GM23338 (cell line): Measurements from ENCODE around the gene CR2. TPM values are rescaled to one million over a fixed set of nuclear protein-coding genes. Genes with fewer than 3 reads are reported as not detected.

Experiments
- ATAC-seq: fragments of 200-7000 bp; cut with Tn5 transposase; 3 replicates; pipeline ENCODE4 v1.9.1; 2020
- DNase-seq: peaks from one replicate; pipeline ENCODE4 v3.0.0-alpha.2; 2015; ENCODE audit warnings: low spot score
- H2AFZ ChIP-seq: fragments of 200-600 bp; sonication (generic); 2 replicates; pipeline ENCODE4 v1.8.0; 2016; ENCODE audit warnings: antibody characterized with exemption, mild to moderate bottlenecking, moderate library complexity
- H3F3A ChIP-seq: fragments of 200-600 bp; sonication (generic); replicated peaks from 2 replicates; pipeline ENCODE4 v1.8.0; 2017; ENCODE audit warnings: antibody characterized with exemption, mixed run types, low read depth
- H3K27ac ChIP-seq: fragments of 200-600 bp; sonication (generic); 2 replicates; pipeline ENCODE4 v1.6.1; 2016; ENCODE audit warnings: low read depth
- H3K27me3 ChIP-seq: fragments of 200-600 bp; sonication (generic); 2 replicates; pipeline ENCODE4 v1.8.0; 2016; ENCODE audit warnings: mild to moderate bottlenecking, mixed run types, moderate library complexity; ENCODE audit not compliant: insufficient read depth
- H3K36me3 ChIP-seq: fragments of 200-600 bp; sonication (generic); 2 replicates; pipeline ENCODE4 v1.8.0; 2016; ENCODE audit warnings: mild to moderate bottlenecking; ENCODE audit not compliant: insufficient read depth
- H3K4me1 ChIP-seq: fragments of 200-600 bp; sonication (generic); 2 replicates; pipeline ENCODE4 v1.8.0; 2016; ENCODE audit warnings: mild to moderate bottlenecking, moderate library complexity; ENCODE audit not compliant: insufficient read depth
- H3K4me2 ChIP-seq: fragments of 200-600 bp; sonication (generic); 2 replicates; pipeline ENCODE4 v1.7.1; 2017; ENCODE audit warnings: mixed run types
- H3K4me3 ChIP-seq: fragments of 200-600 bp; sonication (generic); 2 replicates; pipeline ENCODE4 v1.6.1; 2016; ENCODE audit warnings: mixed run types
- H3K79me2 ChIP-seq: fragments of 200-600 bp; sonication (generic); replicated peaks from 2 replicates; pipeline ENCODE4 v1.8.0; 2017; ENCODE audit warnings: mild to moderate bottlenecking; ENCODE audit not compliant: insufficient read depth
- H3K9me2 ChIP-seq: fragments of 200-600 bp; sonication (generic); 2 replicates; pipeline ENCODE4 v1.8.0; 2017; ENCODE audit not compliant: insufficient read depth
- H4K20me1 ChIP-seq: fragments of 200-600 bp; sonication (generic); replicated peaks from 2 replicates; pipeline ENCODE4 v1.8.0; 2017; ENCODE audit warnings: mild to moderate bottlenecking; ENCODE audit not compliant: insufficient read depth
- H3K27ac Mint-ChIP-seq: 2 replicates; pipeline ENCODE4 v1.8.0; 2020; ENCODE audit warnings: inconsistent platforms, mild to moderate bottlenecking, moderate library complexity, mixed read lengths
- H3K27me3 Mint-ChIP-seq: 3 replicates; pipeline ENCODE4 v1.8.0; 2022; ENCODE audit warnings: low read depth, mild to moderate bottlenecking, moderate library complexity, mixed read lengths, inconsistent platforms; ENCODE audit not compliant: insufficient read depth, poor library complexity
- H3K36me3 Mint-ChIP-seq: 3 replicates; pipeline ENCODE4 v1.8.0; 2021; ENCODE audit warnings: low read depth, mild to moderate bottlenecking, inconsistent platforms, moderate library complexity, mixed read lengths
- H3K4me1 Mint-ChIP-seq: 3 replicates; pipeline ENCODE4 v1.8.0; 2020; ENCODE audit warnings: mild to moderate bottlenecking, inconsistent platforms, mixed read lengths
- H3K4me3 Mint-ChIP-seq: 3 replicates; pipeline ENCODE4 v1.8.0; 2021; ENCODE audit warnings: moderate library complexity, mild to moderate bottlenecking, inconsistent platforms, mixed read lengths
- H3K9me3 Mint-ChIP-seq: 3 replicates; pipeline ENCODE4 v1.8.0; 2020; ENCODE audit warnings: moderate library complexity, mild to moderate bottlenecking, inconsistent platforms, mixed read lengths
- CREB1 ChIP-seq: fragments of 250-450 bp; sonication (Bioruptor Pico); IDR thresholded peaks from 2 replicates; pipeline ENCODE4 v1.5.0; 2020; ENCODE audit warnings: low read depth, mild to moderate bottlenecking, moderate library complexity
- EZH2phosphoT487 ChIP-seq: fragments of 200-600 bp; sonication (generic); IDR thresholded peaks from one replicate; pipeline ENCODE4 v1.8.1; 2018; ENCODE audit warnings: antibody characterized with exemption; ENCODE audit not compliant: unreplicated experiment
- JUNB ChIP-seq: IDR thresholded peaks from one replicate; pipeline ENCODE4 v1.6.1; 2016; ENCODE audit warnings: antibody characterized with exemption; ENCODE audit not compliant: unreplicated experiment
- NANOG ChIP-seq: IDR thresholded peaks from 2 replicates; pipeline ENCODE4 v1.6.1; 2016; ENCODE audit warnings: antibody characterized with exemption, borderline replicate concordance
- POLR2AphosphoS5 ChIP-seq: IDR thresholded peaks from 2 replicates; pipeline ENCODE4 v1.6.1; 2016; ENCODE audit warnings: antibody characterized with exemption, low read depth
- STAT1 ChIP-seq: IDR thresholded peaks from one replicate; pipeline ENCODE4 v1.6.1; 2016; ENCODE audit warnings: antibody characterized with exemption; ENCODE audit not compliant: unreplicated experiment
- ZNF114 ChIP-seq: fragments of 250-450 bp; sonication (Bioruptor Pico); IDR thresholded peaks from 2 replicates; pipeline ENCODE4 v1.5.0; 2020; ENCODE audit warnings: mild to moderate bottlenecking, moderate library complexity
- ZNF331 ChIP-seq: fragments of 250-450 bp; sonication (Bioruptor Pico); IDR thresholded peaks from 2 replicates; pipeline ENCODE4 v1.5.0; 2020; ENCODE audit warnings: low read depth, mild to moderate bottlenecking, moderate library complexity
- polyA plus RNA-seq: library from polyadenylated mRNA; unstranded; fragments of >200 nt; fragmentation: Nextera tagmentation; extraction: Ambion mirVana; gene quantifications from 2 replicates; pipeline ENCODE4 v1.2.1, GENCODE V29; 2016
- total RNA-seq: library from RNA; depleted of rRNA; stranded (reverse); fragments of >200 nt; shearing (Covaris generic); gene quantifications from 2 replicates; pipeline ENCODE4 v1.2.3, GENCODE V29; 2014
- TF ChIP-seq, protein P1 (sequence below), 2 experiments: fragments of 200-600 bp in 1 of 2; sonication (generic) in 1 of 2; conservative IDR thresholded peaks; 2 replicates each; pipeline versions ENCODE4 v1.5.1 to v1.6.1; 2016 to 2017; ENCODE audit warnings: antibody characterized with exemption in 2 of 2, low read depth in 2 of 2, mild to moderate bottlenecking in 2 of 2, moderate library complexity in 1 of 2
- TF ChIP-seq, protein P2 (sequence below): fragments of 250-450 bp; sonication (Bioruptor Pico); IDR thresholded peaks from 2 replicates; pipeline ENCODE4 v1.5.0; 2020; ENCODE audit warnings: mild to moderate bottlenecking, moderate library complexity

CR2 gene
- total and polyA plus RNA-seq, 2 experiments from 2014 or later: 2.7 to 5.4 TPM

DNA sequence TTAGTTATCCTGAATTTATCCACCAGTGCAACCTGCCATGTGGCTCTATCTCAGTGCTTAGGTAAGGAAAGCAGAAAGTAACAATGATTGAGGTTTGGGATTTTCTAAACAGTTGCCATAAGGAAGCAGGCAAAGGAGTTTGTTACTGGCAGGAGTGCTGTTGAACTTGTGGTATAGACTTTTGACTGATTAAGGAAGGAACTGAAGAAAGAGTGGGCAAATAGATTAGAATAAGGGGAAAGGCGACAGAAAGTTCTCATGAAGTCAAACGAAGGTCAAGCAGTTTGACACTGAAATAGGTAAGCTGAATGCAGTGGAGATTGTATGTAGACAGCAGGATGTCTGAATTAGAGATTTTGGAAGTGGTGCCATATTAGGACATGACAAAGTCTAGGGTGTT, 24.2 kb upstream of the CR2 start (continued):
- TF ChIP-seq STAT1 (no peak), POLR2AphosphoS5 (no peak), NANOG (no peak), ZNF331 (CRISPR knock-in tag) (no peak)
- TF ChIP-seq, protein P1, sequence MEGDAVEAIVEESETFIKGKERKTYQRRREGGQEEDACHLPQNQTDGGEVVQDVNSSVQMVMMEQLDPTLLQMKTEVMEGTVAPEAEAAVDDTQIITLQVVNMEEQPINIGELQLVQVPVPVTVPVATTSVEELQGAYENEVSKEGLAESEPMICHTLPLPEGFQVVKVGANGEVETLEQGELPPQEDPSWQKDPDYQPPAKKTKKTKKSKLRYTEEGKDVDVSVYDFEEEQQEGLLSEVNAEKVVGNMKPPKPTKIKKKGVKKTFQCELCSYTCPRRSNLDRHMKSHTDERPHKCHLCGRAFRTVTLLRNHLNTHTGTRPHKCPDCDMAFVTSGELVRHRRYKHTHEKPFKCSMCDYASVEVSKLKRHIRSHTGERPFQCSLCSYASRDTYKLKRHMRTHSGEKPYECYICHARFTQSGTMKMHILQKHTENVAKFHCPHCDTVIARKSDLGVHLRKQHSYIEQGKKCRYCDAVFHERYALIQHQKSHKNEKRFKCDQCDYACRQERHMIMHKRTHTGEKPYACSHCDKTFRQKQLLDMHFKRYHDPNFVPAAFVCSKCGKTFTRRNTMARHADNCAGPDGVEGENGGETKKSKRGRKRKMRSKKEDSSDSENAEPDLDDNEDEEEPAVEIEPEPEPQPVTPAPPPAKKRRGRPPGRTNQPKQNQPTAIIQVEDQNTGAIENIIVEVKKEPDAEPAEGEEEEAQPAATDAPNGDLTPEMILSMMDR (conservative IDR thresholded peaks at IDR 0.05; ENCODE audit: low read depth in 2 of 2): no peak

DNA sequence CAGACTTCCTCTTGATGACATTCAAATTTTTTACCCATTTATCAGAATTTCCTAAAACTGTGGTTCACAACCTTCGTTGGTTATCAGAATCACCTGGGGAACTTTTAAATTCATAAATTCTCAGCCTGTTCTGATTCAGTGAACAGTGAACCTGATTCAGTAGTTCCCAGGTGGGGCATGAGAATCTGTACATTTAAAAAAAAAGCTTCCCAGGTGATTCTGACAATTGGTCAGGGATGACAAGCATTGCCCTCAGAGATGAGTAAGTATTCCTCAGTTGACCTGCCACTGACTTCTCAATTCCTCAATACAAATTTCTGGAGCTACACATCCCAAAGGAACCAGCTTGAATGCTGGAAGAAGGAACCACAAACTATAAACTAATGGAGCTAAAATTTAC, 23.5 kb upstream of the CR2 start:
- Mint-ChIP-seq H3K27ac (no peak overlapping the region), H3K4me3 (no peak overlapping the region), H3K27me3 (no peaks in the 10 kb centered on the region), H3K9me3 (peaks cover 14% of the 10 kb centered on the region), H3K4me1 (no peaks in the 10 kb centered on the region; the same call in 2 of the 3 replicates), H3K36me3 (peaks cover 11% of the 10 kb centered on the region; the same call in 2 of the 3 replicates)
- no peak overlapping the region for H3K27ac ChIP-seq
- 0 out of 2 replicates have a peak, but pooled peaks cover 3% of the 10 kb centered on the region for H3K9me2 ChIP-seq
- no peaks in the 10 kb centered on the region for H4K20me1 ChIP-seq
- no peaks in the 10 kb centered on the region for H3F3A ChIP-seq
- H3K4me3 ChIP-seq: no peak overlapping the region
- ATAC-seq (no peak), DNase-seq (no peak)
- H3K4me1 ChIP-seq: no peaks in the 10 kb centered on the region
- peaks cover 5% of the 10 kb centered on the region; the same call in 1 of the 2 replicates for H3K36me3 ChIP-seq
- TF ChIP-seq ZNF331 (CRISPR knock-in tag): no peak
- no peak for TF ChIP-seq EZH2phosphoT487
- H2AFZ ChIP-seq: no peak overlapping the region
- no peak overlapping the region for H3K4me2 ChIP-seq
- H3K27me3 ChIP-seq: no peaks in the 10 kb centered on the region
- no peaks in the 10 kb centered on the region for H3K79me2 ChIP-seq

DNA sequence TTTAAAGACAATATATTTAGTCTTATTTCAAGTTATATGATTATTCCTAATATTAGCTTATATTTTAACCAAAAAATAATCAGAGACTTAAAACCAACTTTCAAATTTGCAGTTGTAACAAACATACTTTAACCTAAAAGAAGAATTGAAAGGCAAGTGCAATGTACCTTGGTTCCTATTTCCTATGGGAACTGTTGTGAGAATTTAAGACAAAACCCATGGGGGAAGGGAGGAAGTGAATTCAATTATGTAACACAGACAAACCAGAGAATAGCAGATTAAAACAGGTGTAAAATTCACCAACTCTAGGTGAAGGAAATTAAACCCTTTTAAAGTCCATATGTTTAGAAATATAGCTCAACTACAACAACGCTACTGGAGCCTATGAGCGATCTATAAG, 22.6 kb upstream of the CR2 start:
- Mint-ChIP-seq H3K4me1 (no peaks in the 10 kb centered on the region; the same call in 2 of the 3 replicates), H3K36me3 (peaks cover 11% of the 10 kb centered on the region; the same call in 2 of the 3 replicates), H3K27ac (no peak overlapping the region), H3K9me3 (peaks cover 14% of the 10 kb centered on the region), H3K27me3 (peaks cover 4% of the 10 kb centered on the region), H3K4me3 (no peak overlapping the region)
- Histone ChIP-seq H3K27ac (no peak overlapping the region), H3K27me3 (no peaks in the 10 kb centered on the region), H3K4me1 (no peaks in the 10 kb centered on the region), H3K79me2 (no peaks in the 10 kb centered on the region), H4K20me1 (no peaks in the 10 kb centered on the region), H3K4me3 (no peak overlapping the region), H3K36me3 (peaks cover 5% of the 10 kb centered on the region; the same call in 1 of the 2 replicates), H2AFZ (no peak overlapping the region), H3F3A (no peaks in the 10 kb centered on the region), H3K4me2 (no peak overlapping the region), H3K9me2 (0 out of 2 replicates have a peak, but pooled peaks cover 3% of the 10 kb centered on the region)
- ATAC-seq: no peak
- TF ChIP-seq CREB1 (no peak), ZNF114 (no peak), JUNB (no peak), STAT1 (no peak), ZNF331 (CRISPR knock-in tag) (no peak), NANOG (no peak), POLR2AphosphoS5 (no peak)
- TF ChIP-seq, protein P2, sequence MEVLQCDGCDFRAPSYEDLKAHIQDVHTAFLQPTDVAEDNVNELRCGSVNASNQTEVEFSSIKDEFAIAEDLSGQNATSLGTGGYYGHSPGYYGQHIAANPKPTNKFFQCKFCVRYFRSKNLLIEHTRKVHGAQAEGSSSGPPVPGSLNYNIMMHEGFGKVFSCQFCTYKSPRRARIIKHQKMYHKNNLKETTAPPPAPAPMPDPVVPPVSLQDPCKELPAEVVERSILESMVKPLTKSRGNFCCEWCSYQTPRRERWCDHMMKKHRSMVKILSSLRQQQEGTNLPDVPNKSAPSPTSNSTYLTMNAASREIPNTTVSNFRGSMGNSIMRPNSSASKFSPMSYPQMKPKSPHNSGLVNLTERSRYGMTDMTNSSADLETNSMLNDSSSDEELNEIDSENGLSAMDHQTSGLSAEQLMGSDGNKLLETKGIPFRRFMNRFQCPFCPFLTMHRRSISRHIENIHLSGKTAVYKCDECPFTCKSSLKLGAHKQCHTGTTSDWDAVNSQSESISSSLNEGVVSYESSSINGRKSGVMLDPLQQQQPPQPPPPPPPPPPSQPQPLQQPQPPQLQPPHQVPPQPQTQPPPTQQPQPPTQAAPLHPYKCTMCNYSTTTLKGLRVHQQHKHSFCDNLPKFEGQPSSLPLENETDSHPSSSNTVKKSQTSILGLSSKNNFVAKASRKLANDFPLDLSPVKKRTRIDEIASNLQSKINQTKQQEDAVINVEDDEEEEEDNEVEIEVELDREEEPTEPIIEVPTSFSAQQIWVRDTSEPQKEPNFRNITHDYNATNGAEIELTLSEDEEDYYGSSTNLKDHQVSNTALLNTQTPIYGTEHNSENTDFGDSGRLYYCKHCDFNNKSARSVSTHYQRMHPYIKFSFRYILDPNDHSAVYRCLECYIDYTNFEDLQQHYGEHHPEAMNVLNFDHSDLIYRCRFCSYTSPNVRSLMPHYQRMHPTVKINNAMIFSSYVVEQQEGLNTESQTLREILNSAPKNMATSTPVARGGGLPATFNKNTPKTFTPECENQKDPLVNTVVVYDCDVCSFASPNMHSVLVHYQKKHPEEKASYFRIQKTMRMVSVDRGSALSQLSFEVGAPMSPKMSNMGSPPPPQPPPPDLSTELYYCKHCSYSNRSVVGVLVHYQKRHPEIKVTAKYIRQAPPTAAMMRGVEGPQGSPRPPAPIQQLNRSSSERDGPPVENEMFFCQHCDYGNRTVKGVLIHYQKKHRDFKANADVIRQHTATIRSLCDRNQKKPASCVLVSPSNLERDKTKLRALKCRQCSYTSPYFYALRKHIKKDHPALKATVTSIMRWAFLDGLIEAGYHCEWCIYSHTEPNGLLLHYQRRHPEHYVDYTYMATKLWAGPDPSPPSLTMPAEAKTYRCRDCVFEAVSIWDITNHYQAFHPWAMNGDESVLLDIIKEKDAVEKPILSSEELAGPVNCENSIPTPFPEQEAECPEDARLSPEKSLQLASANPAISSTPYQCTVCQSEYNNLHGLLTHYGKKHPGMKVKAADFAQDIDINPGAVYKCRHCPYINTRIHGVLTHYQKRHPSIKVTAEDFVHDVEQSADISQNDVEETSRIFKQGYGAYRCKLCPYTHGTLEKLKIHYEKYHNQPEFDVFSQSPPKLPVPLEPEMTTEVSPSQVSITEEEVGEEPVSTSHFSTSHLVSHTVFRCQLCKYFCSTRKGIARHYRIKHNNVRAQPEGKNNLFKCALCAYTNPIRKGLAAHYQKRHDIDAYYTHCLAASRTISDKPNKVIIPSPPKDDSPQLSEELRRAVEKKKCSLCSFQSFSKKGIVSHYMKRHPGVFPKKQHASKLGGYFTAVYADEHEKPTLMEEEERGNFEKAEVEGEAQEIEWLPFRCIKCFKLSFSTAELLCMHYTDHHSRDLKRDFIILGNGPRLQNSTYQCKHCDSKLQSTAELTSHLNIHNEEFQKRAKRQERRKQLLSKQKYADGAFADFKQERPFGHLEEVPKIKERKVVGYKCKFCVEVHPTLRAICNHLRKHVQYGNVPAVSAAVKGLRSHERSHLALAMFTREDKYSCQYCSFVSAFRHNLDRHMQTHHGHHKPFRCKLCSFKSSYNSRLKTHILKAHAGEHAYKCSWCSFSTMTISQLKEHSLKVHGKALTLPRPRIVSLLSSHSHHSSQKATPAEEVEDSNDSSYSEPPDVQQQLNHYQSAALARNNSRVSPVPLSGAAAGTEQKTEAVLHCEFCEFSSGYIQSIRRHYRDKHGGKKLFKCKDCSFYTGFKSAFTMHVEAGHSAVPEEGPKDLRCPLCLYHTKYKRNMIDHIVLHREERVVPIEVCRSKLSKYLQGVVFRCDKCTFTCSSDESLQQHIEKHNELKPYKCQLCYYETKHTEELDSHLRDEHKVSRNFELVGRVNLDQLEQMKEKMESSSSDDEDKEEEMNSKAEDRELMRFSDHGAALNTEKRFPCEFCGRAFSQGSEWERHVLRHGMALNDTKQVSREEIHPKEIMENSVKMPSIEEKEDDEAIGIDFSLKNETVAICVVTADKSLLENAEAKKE (CRISPR knock-in tag): no peak
- DNase-seq: no peak
